Type B pancreatic cell (in vitro differentiated cells): ENCODE data around the gene PRKAR2B. TPM values are rescaled to one million over a fixed set of nuclear protein-coding genes. Genes with fewer than 3 reads are reported as not detected.

Experiments
- DNase-seq: peaks from one replicate; pipeline ENCODE4 v3.0.0; 2021; ENCODE audit warnings: mixed read lengths; ENCODE audit not compliant: unreplicated experiment; ENCODE audit errors: extremely low spot score
- H3K27ac Mint-ChIP-seq: 2 replicates; pipeline ENCODE4 v1.8.0; 2021; ENCODE audit warnings: mild to moderate bottlenecking, mixed read lengths
- H3K27me3 Mint-ChIP-seq: 2 replicates; pipeline ENCODE4 v1.8.0; 2021; ENCODE audit warnings: mixed read lengths
- H3K36me3 Mint-ChIP-seq: 2 replicates; pipeline ENCODE4 v1.8.0; 2021; ENCODE audit warnings: mixed read lengths
- H3K4me1 Mint-ChIP-seq: one replicate; pipeline ENCODE4 v1.8.0; 2021; ENCODE audit warnings: mixed read lengths; ENCODE audit not compliant: unreplicated experiment
- H3K4me3 Mint-ChIP-seq: 2 replicates; pipeline ENCODE4 v1.8.0; 2021; ENCODE audit warnings: mild to moderate bottlenecking, mixed read lengths
- H3K9me3 Mint-ChIP-seq: 2 replicates; pipeline ENCODE4 v1.8.0; 2021; ENCODE audit warnings: mixed read lengths
- CTCF ChIP-seq: fragments of 200-600 bp; sonication (generic); conservative IDR thresholded peaks from 2 replicates; pipeline ENCODE4 v1.5.0; 2021; ENCODE audit warnings: antibody characterized with exemption, mild to moderate bottlenecking
- total RNA-seq: library from RNA; stranded (reverse); gene quantifications from 2 replicates; pipeline ENCODE4 v1.2.1, GENCODE V29; 2021; ENCODE audit warnings: low replicate concordance

Gene PRKAR2B
- total RNA-seq, 1 donor from 2014 or later = 7.2 TPM

- H3K9me3 Mint-ChIP-seq = no peaks in the 10 kb centered on the region
- no peak overlapping the region for H3K27ac Mint-ChIP-seq
- H3K4me1 Mint-ChIP-seq = peaks cover 9% of the 10 kb centered on the region
- TF ChIP-seq CTCF = no peak
- H3K27me3 Mint-ChIP-seq = peaks cover 5% of the 10 kb centered on the region
- no peak for DNase-seq
- peak overlapping the region; percentile 60 for H3K4me3 Mint-ChIP-seq
- H3K36me3 Mint-ChIP-seq = peaks cover 4% of the 10 kb centered on the region
Observed at GRCh38 chr7:107171496-107171895, 127.0 kb downstream of the PRKAR2B start.

DNA sequence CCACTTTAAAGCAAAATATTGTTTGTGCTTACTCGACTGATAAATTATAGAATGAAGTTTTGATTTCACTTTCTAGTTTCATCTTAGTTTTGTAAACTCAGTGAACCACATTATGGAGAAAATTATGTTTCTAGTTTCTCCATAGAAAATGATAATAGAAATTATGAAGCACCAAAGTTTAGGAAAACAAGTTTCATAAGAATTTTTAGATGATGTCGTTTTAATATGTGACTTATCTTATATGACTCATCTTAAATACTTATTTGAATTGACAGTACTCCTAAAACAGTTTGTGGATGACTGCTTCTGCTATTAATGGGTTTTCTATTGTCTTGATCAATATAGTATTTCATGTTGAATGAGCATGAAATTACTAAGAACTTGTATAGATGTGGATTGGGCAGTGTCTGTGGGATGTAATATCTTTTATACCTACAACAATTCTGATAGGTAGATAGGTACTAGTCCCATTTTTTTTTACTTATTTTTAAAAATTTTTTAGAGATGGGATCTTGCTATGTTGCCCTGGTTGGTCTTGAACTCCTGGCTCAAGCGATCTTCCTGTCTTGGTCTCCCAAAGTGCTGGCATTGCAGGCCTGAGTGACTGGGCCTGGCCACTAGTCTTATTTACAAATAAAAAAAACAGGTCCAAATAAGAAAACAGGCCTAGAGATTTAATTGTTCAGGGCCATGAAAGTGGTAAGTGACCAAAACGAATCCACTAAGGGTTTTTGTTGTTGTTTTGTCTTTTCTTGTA, 127.9 kb downstream of the PRKAR2B start:
- Mint-ChIP-seq H3K4me1 (peaks cover 9% of the 10 kb centered on the region), H3K27ac (peak overlapping the region; percentile 31), H3K36me3 (peaks cover 4% of the 10 kb centered on the region), H3K9me3 (no peaks in the 10 kb centered on the region), H3K4me3 (no peak overlapping the region), H3K27me3 (peaks cover 5% of the 10 kb centered on the region)
- no peak for TF ChIP-seq CTCF
- no peak for DNase-seq

GRCh38 chr7:107173191-107173590, 128.7 kb downstream of the PRKAR2B start:
- Mint-ChIP-seq H3K4me3 (no peak overlapping the region), H3K4me1 (peaks cover 9% of the 10 kb centered on the region), H3K27me3 (peaks cover 5% of the 10 kb centered on the region), H3K9me3 (no peaks in the 10 kb centered on the region), H3K27ac (no peak overlapping the region), H3K36me3 (peaks cover 4% of the 10 kb centered on the region)
- TF ChIP-seq CTCF = no peak
- no peak for DNase-seq

DNA sequence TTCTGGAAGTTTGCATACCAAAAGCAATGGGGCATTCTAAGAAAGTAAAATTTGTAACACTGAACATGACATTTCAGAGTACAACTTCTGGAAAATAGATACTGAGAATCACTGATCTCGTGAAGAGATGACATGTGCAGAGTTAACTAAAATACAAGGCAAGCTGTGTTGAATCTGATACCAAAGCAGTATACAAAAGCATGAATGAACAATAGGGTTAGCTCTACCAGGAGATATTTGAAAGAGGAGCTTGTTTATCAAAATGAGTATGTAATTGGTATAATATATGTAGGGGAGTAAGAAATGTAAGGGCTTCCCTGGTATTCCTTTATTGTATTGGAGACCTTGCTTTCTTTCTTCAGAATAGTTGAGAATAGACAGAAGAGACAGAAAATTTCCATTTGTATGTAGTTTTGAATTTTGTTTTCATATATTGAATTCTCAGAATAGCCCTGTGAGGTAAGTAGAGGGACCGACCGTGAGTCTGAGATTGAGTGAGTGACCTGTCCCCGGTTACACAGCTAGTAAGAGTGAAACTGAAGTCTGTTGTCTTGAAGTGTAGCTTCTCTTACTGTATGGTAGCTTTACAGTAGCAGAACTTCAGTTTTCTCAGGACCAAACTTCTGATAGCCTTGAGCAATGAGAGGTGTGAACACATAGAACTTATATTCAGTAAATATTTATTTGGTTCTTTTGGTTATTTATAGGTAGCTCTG, 129.3 kb downstream of the PRKAR2B start:
- H3K4me3 Mint-ChIP-seq = peak overlapping the region; percentile 49
- H3K27me3 Mint-ChIP-seq = peaks cover under 1% of the 10 kb centered on the region
- peaks cover 9% of the 10 kb centered on the region for H3K4me1 Mint-ChIP-seq
- DNase-seq = no peak
- TF ChIP-seq CTCF = no peak
- peaks cover 4% of the 10 kb centered on the region for H3K36me3 Mint-ChIP-seq
- no peaks in the 10 kb centered on the region for H3K9me3 Mint-ChIP-seq
- no peak overlapping the region for H3K27ac Mint-ChIP-seq

- peaks cover 12% of the 10 kb centered on the region for H3K4me1 Mint-ChIP-seq
- no peak overlapping the region for H3K4me3 Mint-ChIP-seq
- peaks cover 20% of the 10 kb centered on the region for H3K36me3 Mint-ChIP-seq
- no peak for DNase-seq
- no peak for TF ChIP-seq CTCF
- H3K27ac Mint-ChIP-seq = no peak overlapping the region
- H3K27me3 Mint-ChIP-seq = no peaks in the 10 kb centered on the region
- H3K9me3 Mint-ChIP-seq = no peaks in the 10 kb centered on the region
Observed at GRCh38 chr7:107179326-107180164, 135.0 kb downstream of the PRKAR2B start.
